Effector memory CD4-positive, alpha-beta T cell (primary cell): ENCODE measurements around the gene GLIS2.

ENCODE experiments used
- DNase-seq, 3 donors: peaks; one replicate each; pipeline ENCODE4 v3.0.0-alpha.2; 2020
- H3K27ac ChIP-seq: 2 replicates; pipeline ENCODE4 v1.7.0; 2013; ENCODE audit warnings: mild to moderate bottlenecking, low read length, moderate library complexity; ENCODE audit not compliant: insufficient read depth, poor library complexity, severe bottlenecking
- H3K27me3 ChIP-seq: replicated peaks from 2 replicates; pipeline ENCODE4 v1.7.0; 2013; ENCODE audit warnings: mild to moderate bottlenecking, low read length; ENCODE audit not compliant: insufficient read depth, control insufficient read depth, poor library complexity, severe bottlenecking
- H3K36me3 ChIP-seq: 2 replicates; pipeline ENCODE4 v1.7.0; 2013; ENCODE audit warnings: mild to moderate bottlenecking, low read length, moderate library complexity; ENCODE audit not compliant: control insufficient read depth, insufficient read depth
- H3K4me1 ChIP-seq: 2 replicates; pipeline ENCODE4 v1.7.0; 2013; ENCODE audit warnings: low read length, mild to moderate bottlenecking; ENCODE audit not compliant: control insufficient read depth, insufficient read depth, poor library complexity, severe bottlenecking
- H3K4me3 ChIP-seq: 2 replicates; pipeline ENCODE4 v1.7.0; 2013; ENCODE audit warnings: low read length, low read depth, mild to moderate bottlenecking; ENCODE audit not compliant: insufficient read depth, poor library complexity, severe bottlenecking
- H3K9me3 ChIP-seq: 2 replicates; pipeline ENCODE4 v1.7.0; 2013; ENCODE audit warnings: mild to moderate bottlenecking, low read length, moderate library complexity; ENCODE audit not compliant: control insufficient read depth

Gene GLIS2

DNA sequence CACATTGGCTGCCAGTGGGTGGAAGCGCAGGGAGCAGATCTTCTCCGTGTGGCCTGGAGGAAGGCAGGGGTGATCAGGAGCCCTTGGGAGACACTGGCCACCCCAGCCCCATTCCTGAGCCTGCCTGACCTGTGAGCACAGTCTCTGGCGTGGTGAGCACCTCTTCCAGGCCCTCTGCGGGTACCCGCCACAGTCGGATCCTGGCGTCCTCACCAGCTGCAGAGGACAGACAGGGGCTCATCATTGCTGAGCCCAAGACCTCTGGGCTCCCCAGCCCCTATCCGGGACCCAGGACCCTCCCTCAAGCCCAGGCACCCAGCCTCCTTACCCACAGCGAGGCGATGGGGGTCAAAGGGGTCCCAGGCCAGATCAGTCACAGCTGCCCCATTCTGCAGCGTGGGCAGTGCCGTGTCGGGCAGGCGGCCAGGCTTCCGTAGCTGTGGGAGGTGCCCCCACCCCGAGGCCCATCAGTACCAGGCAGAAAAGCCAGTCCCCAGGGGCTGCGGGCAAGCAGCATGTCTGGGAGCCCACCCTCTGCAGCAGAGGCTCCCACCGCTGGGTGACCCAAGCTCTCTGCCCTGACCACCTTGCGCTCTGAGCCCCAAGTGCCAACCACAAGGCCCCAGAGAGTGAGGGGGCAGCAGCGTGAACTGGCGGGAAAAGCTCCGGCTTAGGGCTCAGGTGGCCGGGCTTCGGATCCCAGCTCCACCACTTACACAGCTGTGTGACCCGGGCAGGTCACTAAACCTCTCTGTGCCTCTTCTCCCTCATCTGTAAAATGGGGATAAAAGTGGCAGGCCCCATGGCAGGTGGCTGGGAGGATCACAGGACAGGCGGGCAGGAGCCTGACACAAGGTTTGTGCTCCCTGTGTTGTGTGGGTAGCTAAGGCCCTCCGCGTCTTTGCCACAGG, 45.4 kb downstream of the GLIS2 start:
- H3K9me3 ChIP-seq: no peaks in the 10 kb centered on the region
- no peak overlapping the region for H3K4me3 ChIP-seq
- H3K4me1 ChIP-seq: no peaks in the 10 kb centered on the region
- H3K27me3 ChIP-seq: no peaks in the 10 kb centered on the region
- H3K27ac ChIP-seq: no peak overlapping the region
- no peak for DNase-seq
- H3K36me3 ChIP-seq: peaks cover 84% of the 10 kb centered on the region

GRCh38 chr16:4361944-4362311, 46.1 kb downstream of the GLIS2 start:
- no peaks in the 10 kb centered on the region for H3K9me3 ChIP-seq
- H3K27ac ChIP-seq: no peak overlapping the region
- peaks cover 89% of the 10 kb centered on the region for H3K36me3 ChIP-seq
- H3K4me3 ChIP-seq: no peak overlapping the region
- no peaks in the 10 kb centered on the region for H3K27me3 ChIP-seq
- no peaks in the 10 kb centered on the region for H3K4me1 ChIP-seq
- no peak for DNase-seq

DNA sequence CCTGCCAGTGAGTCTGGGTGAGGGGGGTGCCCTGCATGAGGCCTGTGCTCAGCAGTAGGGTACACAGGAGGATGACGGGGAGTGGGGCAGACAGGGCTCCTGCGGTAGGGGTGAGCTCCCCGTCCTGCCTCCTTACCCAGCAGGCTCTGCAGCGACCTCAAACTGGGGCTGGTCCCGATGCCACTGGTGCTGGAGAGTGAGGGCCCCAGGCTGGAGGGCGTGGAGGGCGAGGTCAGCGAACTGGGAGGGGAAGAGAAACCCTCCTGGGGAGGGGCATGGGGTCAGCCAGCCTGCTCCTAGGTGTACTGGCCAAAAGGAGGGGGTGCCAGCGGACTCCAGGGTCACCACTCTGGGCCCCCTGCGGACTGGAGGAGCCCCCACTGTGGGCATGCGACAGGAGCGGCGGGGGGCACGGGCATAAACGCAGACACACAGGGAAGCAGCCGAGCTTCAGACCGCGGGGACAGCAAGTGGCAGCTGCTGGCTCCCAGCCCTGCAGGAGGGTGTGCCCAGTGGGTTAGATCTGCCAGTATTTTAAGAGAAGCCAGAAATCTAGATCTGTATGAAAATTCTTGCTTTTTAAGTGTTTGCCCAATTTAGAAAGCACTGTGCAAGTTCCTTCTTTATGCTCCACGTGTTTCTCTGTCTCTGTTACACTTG, 46.7 kb downstream of the GLIS2 start:
- no peak for DNase-seq
- H3K9me3 ChIP-seq: no peaks in the 10 kb centered on the region
- H3K27me3 ChIP-seq: no peaks in the 10 kb centered on the region
- H3K36me3 ChIP-seq: peaks cover 91% of the 10 kb centered on the region
- H3K27ac ChIP-seq: no peak overlapping the region
- H3K4me3 ChIP-seq: no peak overlapping the region
- no peaks in the 10 kb centered on the region for H3K4me1 ChIP-seq

GRCh38 chr16:4364196-4365013, 48.5 kb downstream of the GLIS2 start:
- Histone ChIP-seq H3K27me3 (no peaks in the 10 kb centered on the region), H3K9me3 (no peaks in the 10 kb centered on the region), H3K27ac (no peak overlapping the region), H3K4me3 (no peak overlapping the region), H3K4me1 (no peaks in the 10 kb centered on the region), H3K36me3 (peaks cover 76% of the 10 kb centered on the region)
- no peak for DNase-seq

DNA sequence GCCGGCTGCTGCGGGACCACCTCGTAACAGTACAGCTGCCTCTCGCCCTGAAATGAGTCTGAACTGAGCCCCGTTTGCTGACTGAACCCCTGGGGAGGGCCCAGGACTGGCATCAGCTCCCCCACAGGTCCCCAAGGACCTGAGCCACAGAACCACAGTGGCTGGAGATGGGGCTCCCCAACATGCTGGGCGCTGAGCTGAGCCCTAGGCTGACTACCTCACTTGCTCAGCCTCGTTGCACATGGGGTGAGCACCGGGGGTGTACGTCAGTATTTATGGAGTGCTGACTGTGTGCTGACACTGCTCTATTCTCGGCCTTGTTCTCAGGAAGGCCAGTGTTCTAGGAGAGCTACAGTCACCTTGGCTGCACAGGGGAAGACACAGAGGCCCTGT, 49.1 kb downstream of the GLIS2 start:
- Histone ChIP-seq H3K4me1 (no peaks in the 10 kb centered on the region), H3K36me3 (peaks cover 75% of the 10 kb centered on the region)
- no peak for DNase-seq

DNA sequence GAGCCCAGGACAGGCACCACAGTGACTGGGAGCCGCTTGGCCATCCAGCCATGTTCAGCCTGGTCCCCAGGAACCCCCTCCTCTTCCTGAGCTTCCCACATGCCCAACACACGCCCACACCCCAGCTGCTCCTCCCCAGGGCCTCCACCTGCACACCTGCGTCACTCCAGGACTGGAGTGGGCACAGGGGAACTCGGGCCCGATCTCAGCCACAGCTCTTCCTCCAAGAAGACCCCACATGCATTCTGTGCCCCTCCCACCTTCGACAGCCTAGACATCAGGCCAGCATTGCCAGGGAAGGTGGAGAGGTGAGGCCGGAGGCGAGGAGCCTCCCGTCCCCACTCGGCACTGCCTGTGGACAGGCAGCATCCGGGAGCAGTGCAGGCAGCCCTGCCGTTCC, 49.7 kb downstream of the GLIS2 start:
- DNase-seq: no peak
- no peaks in the 10 kb centered on the region for H3K27me3 ChIP-seq
- no peaks in the 10 kb centered on the region for H3K4me1 ChIP-seq
- no peaks in the 10 kb centered on the region for H3K9me3 ChIP-seq
- no peak overlapping the region for H3K27ac ChIP-seq
- peaks cover 69% of the 10 kb centered on the region for H3K36me3 ChIP-seq
- no peak overlapping the region for H3K4me3 ChIP-seq

More for the DNA sequence above, 49.1 kb downstream of the GLIS2 start:
- no peaks in the 10 kb centered on the region for H3K9me3 ChIP-seq
- no peaks in the 10 kb centered on the region for H3K27me3 ChIP-seq
- H3K27ac ChIP-seq: no peak overlapping the region
- no peak overlapping the region for H3K4me3 ChIP-seq

- Histone ChIP-seq H3K27ac (no peak overlapping the region), H3K4me1 (no peaks in the 10 kb centered on the region), H3K9me3 (no peaks in the 10 kb centered on the region), H3K27me3 (no peaks in the 10 kb centered on the region), H3K4me3 (no peak overlapping the region), H3K36me3 (peaks cover 65% of the 10 kb centered on the region)
- no peak for DNase-seq
Measured at GRCh38 chr16:4366016-4366415, 50.1 kb downstream of the GLIS2 start.

DNA sequence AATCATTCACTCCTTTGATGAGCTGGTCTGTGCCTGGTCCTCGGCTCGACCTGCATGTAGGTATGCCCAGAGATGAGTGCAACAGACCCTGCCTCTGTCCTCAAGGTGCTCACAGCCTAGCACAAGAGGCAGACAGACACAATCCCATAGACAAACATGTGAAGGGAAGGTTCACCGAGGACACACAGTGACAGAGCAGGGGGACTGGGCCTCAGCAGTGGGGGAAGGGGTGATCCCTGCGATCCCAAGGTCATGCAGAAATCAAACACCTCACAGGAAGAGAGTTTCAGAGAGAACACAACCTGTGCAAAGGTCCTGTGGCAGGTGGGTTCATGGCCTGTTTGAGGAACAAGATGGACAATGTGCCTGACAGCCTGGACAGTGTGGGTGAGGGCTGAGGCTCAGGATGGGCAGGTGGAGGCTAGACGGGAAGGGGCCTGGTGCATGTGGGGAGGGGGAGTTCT, 51.6 kb downstream of the GLIS2 start:
- Histone ChIP-seq H3K27ac (no peak overlapping the region), H3K36me3 (peaks cover 51% of the 10 kb centered on the region), H3K27me3 (no peaks in the 10 kb centered on the region), H3K4me1 (peaks cover 4% of the 10 kb centered on the region), H3K9me3 (no peaks in the 10 kb centered on the region), H3K4me3 (no peak overlapping the region)
- no peak for DNase-seq

DNA sequence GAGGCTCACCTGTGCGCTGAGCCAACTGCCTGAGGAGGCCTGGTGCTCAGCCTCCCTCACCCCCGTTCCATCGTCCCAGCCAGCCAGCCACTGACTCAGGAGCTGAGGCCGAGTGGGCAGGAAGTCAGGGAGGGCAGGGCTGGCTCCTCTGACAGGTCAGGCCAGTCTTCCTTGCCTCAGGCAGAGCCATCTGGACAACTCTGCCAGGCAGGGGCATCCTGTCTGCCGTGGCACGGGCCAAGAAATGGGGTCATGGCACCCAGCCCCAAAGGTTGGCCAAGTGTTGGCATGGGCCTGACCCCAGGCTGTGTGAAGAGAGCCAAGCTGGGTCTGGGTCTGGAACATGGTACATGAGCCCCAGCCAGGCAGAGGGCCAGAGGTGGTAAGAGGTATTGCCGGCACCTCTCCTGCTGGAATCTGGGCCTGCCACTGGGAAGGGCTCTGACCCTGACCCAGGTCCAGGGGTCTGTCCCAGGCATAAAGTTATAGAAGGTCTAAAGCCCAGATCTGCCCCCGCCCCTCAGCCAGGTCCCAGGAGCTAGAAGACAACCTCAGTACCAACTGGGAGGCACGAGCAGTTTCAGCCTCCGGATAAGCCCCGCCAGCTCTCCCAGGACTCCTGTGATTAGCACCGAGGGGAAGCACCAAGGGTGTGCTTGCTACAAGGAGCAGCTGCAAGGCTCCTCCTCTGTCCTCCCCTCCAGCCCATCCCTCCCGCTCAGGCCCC, 53.3 kb downstream of the GLIS2 start:
- Histone ChIP-seq H3K27me3 (no peaks in the 10 kb centered on the region), H3K27ac (no peak overlapping the region), H3K4me3 (no peak overlapping the region), H3K9me3 (no peaks in the 10 kb centered on the region), H3K36me3 (peaks cover 38% of the 10 kb centered on the region), H3K4me1 (peaks cover 20% of the 10 kb centered on the region)
- DNase-seq: no peak
